Measurements from ENCODE around the gene DGKG. TPM values are rescaled to one million over a fixed set of nuclear protein-coding genes. Genes with fewer than 3 reads are reported as not detected.

DGKG gene
- polyA plus RNA-seq, 3 donors, result 0.47 to 0.95 (median 0.48) TPM

DNA sequence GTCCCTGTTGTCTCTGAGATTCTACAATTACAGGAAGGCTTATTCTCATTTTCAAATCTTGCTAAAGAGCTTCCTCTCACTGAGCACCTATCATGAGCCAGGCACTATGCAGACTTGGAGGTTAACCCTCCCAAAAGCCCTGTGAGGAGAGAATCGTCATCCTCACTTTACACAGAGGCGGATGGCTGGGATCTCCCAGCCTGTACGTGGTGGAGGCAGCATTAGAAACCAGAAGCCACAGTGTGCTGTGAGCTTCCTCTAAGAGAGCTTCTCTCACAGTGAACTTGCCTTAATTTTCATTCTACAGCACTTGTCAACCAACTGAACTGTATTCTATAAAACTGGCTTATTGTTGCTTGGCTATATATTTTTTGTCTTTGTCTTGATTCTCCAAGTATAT, 6.1 kb upstream of the DGKG start:
- DNase-seq, result no peak

DNA sequence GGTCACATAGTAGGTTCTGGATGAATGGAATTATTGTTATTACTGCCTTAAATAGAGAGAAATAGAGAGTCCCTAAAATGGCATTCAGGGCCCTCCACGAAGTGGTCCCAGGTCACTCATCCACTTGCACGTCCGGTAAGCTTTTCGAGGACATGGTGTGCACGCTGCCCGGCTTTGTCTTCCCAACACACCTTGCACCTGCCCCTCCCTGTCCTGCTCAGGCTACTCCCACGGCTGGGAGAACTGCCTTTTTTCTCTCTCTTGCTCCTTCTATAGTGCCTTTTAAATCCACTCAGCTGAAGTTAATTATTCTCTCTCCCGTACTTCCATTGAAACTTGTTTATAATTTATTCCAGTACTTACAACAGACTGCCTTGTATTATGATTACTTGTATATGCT, 5.6 kb upstream of the DGKG start:
- DNase-seq, result no peak

DNA sequence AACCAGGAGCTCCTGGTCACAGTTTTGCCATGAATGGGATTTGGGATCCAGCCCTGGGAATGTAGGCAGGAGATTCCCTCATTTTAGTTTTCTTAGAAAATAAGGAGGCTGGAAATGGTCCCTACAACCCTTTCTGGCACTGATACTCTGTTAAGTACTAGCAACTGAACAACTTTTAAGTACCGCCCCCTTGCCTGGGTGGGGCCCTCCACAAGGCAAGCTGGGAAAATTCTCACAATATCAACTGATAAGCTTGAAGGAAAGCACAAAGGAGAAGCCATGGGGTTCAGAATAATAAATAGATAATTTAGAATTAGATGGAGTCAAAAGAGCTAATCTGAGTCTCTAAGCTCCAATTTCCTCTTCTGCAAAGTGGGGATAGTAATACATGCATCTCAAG, 4.2 kb upstream of the DGKG start:
- DNase-seq, result no peak

DNA sequence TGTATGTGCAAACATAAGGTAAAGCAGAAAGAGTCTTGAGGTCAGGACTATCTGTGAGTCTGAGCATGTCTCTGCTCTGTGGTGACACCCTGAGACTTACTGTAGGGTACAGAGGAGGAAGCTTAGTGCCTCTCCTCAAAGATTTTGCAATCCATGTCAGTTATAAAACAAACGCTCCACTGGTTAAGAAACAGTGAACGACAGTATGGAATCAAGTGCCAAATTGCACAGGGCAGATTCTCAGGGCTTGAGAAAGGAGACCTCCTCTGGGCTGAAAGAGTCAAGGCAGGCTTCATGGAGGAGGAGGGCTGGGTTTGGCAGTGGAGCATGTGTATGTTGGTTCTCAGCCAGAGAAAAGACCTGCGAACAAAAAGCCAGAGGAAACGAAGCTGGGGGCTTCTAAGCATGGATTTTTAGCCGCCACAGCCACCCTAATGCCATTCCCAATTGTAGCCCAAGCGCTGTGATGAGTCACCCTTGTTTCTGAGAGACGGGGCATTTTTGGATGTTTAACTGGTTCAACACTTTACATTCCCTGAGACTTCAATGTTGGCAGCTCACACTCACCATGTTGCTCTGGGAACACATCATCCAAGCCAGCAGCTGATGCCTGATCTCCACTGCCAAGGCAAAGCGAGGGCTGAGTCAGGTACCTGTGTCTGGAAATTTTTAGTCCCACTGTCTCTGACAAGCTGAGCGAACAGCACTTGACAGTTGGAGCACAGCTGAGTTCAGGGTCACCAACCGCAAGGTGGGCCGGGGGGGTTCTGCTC, 3.4 kb upstream of the DGKG start:
- no peak for DNase-seq

DNA sequence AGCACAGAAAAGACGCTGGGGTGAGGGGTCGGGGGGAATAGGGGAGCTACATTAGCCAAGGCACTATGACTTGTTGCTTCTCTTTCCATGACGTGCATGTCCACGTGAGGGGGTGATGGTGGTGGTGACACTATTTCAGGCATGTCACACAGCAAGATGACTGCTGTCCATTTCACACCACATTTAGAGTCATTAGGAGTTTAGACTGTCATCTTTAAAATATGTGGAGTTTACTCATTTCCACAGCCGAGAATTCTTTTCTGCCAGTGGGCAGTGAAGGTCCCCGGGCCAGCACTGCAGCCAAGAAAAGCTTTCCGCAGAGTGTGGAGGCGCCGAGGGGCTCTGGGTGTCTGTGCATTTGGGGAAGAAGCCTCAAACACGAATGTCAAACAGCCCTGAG, 954 bp upstream of the DGKG start:
- no peak for DNase-seq

DNA sequence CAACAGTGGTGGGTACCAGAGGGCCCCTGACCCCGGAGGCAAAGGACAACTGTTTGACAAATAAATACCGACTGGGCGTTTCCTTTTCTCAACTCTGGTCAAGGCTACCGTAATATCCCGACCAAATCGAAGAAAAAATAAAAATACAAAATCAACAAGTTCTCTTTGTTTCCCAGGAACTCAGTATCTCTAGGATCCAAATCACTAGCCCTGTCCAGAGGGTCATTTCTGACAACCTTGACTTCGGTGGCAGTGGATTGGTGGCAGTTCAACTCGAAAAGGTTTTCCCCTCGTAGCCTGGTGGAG, 456 bp upstream of the DGKG start:
- no peak for DNase-seq

DNA sequence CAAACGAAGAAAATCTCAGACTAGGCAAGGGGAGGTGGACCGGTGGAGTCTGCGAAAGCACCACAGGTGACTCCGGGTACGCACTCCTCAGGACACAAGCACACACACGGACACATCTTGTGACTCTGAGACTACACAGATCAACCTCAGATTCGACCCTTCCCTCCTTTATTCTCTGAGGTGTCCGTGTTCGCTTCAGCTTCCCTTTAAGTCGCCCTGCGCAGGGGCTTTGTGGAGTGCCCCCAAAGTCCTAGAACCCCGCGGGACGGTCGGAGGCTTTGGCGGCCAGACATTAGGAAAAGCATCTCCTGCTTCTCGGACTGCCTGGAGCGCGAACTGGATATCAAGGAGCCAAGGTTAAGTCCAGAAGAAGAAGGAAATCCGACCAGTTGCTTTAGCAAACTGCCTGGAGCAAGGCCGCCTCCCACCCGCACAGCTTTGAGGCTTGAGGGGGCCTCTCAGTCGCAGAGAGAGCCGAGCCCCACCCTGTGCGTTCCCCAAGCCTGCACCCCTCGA, 730 bp downstream of the DGKG start:
- DNase-seq, result no peak

DNA sequence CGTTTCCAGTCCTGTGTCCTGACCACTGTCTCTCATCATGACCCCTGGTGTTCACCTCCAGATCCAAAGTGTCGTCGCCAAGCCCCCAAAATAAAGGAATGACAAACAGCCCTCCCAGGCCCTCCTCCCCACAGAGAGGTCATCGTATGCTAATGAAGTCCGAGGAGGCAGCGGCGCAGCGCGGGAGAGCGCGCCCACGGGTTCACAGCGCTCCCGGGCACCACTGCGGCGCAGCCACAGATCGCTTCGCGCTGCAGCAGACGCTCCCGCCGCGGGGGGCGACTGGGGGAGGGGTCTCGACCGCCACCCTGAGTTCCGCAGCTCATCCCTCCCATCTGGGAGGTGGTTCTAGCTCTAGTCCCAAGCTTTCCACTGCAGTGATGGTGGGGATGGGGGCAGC, 1.3 kb downstream of the DGKG start:
- no peak for DNase-seq

DNA sequence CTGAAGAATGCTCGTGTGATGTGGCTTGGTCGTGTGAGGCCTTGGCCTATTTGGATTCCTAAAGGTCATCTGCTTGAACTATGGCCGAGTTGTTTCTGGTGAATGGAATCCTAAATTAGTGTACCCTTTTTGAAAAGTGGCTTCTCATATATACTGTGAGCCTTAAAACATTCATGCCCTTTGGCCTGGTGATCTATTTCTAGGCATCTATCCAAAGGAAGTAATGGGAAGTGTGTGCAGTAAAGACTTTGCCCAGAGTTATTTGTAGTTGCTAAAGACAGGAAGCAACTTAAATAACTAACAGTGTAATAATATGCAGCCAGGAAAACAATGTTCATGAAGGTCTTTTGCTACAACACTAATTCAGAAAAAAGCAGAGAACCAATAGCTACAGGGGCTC, 3.0 kb downstream of the DGKG start:
- DNase-seq, result no peak

DNA sequence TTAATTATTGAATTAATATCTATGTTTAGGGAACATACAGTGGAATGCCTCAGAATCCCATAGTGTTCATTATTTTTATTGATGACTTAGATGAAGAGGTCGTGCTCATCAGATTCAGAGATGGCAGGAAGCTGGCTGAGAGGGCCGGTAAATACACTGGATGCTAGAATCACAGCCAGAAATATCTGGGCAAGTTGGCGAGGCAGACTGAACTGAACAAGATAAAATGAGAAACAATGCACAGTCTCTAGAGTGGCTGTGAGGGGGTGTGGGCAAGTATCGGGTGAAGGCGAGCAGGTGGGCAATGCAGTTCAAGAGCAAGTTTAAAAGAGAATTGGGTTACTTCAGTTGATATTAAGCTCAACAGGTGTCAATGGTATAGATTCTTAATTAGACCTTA, 5.9 kb downstream of the DGKG start:
- no peak for DNase-seq

DNA sequence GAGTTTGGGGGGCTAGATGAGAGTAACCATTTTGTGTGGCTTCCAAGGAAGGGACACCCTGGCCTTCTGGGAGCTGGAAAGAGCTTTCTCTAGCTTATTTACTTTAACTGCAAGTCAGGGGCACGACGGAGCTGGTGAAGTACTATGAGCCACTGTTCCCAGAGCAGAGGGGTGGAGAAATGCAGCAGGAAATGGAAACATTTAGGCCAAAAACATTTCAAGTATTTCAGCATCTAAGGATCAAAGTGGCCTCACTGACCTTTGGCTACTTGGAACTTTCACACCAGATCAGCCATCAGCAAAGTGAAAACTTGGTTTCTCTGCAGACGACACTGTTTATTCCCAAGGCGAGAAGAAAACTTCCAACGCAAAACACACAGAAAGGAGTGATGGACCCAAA, 7.9 kb downstream of the DGKG start:
- no peak for DNase-seq

DNA sequence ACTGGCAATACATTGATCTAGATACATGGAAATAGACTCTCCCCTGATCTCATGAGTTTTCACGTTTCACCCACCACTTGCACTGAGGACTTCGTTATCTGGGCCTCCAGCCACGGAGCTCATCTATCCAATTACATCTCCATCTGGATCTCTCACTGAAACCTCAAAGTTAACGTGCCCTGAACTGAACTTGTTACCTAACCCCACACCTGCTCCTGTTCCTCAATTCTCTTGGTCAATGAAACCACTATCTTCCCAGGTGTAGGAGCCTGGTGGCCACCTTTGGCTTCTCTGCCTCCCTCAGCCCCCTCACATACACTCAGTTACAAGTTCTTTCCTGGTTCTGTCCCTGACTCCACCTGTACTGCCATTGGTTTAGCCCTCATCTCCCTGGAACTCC, 9.7 kb downstream of the DGKG start:
- DNase-seq, result no peak

DNA sequence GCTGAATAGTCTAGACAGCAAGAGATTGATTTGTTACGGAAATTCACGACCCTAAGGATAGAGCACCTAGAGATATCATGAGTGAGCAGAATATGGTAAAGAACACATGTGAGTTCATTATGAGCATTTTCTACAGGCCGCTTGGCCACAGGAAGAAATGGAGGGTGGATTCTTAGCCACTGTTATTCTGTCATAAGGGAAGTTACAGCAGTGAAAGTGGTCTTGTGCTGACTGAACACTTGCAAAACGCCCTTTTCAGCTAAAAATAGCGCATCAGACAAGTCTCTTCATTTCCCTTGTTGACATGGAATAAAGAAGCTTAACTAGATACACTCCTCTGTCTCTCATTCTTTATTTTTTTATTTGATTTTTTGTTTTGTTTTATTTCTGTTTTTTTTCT, 19.8 kb downstream of the DGKG start:
- no peak for DNase-seq

DNA sequence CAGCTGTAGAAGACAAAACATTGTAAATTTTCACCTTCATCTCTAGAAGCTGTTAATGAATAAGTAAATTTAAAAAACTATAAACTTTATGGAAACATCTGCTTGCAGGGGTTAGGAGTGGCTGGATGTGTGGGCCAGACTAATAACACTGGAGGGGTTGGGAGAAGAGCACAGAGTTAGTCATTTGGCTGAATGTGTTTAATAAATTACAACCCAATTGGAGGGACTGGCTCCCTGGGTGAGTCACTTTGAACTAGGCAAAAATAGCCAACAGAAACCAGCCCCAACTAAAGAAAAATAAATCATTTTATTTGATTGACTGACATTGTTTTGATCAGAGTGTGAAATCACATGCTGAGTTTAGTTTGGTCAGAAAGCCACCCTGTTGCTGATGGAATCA, 21.8 kb downstream of the DGKG start:
- no peak for DNase-seq

DNA sequence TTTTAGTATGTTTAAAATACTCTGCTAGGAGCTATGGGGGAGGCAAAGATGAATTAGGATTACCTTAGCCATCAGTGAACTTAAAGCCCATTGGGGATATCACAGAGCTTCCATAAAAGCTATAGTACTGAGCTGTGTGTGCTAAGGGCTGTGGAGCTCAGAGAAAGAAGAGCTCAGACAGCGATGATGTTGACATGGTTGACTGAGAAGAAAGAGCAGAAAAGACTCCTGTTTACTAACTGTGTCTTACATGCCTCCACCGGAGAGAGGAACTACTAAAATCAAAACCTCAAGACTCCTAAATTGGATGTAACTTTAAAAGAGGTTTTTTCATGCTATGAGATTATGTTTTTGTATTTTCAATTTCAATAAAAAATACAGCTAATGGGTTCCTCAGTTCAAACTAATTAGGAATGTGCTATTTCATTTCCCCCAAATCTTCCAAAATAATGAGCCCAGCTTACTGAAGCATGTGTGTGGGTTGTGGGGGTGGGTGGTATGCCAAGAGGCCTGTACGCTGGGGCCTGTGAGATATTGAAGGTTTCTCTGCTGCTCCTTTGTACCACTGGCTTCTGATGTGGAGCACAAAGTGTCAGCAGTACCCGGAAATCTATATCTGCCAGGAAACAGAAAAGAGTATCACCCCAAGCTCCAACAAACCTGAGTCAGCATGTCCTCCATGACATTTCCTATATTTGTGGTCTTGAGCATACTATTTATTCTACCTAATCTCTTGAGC, 22.7 kb downstream of the DGKG start:
- no peak for DNase-seq

DNA sequence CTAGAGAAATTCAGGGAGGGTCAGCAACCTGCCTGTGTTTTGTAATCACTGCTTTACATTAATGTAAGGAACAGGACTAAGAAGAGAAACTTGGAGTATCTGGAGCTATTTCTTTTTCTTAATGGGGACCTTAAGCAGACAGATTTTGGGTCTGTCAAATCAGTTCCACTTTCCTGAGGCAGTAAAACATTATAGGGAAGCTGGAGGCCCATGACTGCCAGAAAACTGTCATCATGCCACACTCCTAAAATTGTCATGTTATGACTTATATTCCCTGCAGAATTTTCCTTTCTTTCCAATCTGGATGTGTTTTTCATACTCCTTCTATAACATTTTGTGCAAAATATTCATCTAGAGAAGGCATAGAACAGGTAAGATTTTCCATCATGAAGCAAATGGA, 28.8 kb downstream of the DGKG start:
- no peak for DNase-seq

DNA sequence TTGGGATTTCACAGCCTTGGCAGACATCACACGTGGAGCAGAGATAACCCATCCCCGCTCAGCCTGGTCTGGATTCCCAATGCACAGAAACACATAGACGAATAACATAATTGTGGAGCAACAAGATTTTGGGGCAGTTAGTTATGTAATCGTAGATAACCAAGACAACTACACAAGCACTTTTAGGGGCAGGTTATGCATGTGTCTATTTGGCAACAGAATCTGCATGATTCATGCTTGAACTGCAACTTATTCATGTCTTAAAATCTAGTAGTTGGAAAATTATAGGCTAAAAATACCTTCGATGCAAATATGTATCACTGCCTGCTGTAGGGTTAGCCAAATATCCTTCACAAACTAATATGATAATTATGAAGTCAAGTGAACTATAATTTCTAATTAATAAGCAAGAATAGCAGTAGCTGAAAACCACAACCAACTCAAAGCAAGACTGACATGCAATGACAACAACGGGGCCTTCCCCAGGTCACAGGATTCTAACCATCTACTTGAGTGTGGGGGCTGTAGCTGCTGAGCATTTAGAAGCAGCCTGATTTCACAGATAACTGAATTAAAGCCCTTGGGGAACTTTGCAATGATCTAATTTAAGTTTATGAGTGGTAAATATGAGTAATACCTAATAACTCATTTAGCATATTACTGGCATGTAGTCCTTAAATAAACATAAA, 31.1 kb downstream of the DGKG start:
- no peak for DNase-seq

DNA sequence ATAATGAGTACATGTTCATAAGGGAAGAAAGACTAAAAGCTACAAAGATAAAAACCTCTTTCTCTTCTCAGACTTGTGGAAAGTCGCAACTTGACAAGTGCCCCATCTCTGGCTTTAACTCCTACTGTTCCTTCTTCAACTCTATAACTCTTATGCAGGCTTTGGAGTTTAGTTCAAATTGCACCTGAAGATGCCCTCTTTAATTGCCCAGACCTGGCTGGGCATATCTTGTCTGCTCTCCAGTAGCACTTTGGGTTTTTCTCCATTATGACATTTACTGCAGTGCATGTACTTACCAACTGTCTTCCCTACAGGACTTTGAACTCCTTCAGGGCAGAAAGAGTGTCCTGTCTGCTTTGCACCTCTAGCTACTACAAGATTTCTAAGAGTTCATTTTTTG, 32.4 kb downstream of the DGKG start:
- no peak for DNase-seq

DNA sequence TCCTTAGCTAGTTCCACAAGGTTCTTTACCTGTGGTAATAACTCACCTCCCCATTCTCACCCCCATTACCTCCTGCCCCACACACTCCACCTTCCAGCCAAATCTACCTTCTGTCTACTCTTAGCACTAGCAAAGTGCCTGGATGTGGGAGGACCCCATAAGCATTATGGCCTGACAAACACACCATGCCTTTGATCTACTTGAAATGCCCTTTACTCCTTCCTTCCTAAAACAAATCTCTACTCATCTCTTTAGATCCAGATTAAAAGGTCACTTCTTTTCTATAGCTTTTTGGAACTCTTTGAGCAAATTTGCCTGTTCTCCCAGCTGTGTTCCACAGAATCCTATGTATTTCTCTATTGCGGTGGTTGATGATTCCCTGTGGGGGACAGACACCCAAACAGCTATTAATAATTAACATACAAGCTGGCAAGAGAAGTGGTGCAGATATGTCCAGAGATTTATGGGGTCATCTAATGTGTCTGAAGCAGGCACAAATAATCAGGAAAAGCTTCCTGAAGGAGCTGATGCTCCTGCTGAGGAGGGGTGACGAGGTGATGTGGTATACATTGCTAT, 34.0 kb downstream of the DGKG start:
- no peak for DNase-seq

DNA sequence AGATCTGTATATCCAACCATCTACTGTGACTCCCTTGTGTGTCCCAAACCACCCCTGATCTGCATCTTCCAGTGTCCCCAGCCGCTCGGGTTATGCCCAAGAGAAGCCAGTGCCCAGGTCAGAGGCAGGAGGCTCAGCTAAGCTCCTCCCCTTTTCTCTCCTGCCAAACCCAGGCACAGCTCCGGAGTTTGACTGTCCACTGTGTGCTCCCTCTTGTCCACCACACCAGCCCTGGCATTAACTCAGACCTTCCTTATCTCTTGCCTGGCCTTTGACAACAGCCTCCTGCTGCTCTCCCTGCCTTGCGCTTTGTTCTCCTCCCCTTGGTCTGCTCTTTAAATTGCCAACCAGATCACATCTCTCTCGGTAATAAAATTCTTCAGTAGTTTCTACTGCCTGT, 39.3 kb downstream of the DGKG start:
- DNase-seq, result no peak

DNA sequence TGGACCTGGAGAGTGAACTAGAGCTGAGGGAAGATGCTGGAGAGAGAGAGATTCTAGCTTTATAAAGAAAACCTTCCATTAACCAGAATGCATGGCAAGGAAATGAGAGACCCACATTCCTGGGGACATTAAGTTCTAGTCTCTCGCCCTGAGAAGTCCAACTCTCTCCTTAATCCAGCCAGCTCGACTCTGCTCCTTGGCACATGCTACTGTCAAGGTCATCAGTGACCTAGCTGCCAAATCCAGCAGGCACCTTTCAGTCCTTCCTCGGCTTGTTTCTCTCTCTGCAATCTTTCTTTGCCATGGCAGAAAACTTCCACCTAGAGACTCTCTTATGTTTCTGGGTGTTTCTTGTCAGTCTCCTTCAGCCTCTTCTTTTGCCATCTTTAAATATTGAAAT, 40.3 kb downstream of the DGKG start:
- no peak for DNase-seq

DNA sequence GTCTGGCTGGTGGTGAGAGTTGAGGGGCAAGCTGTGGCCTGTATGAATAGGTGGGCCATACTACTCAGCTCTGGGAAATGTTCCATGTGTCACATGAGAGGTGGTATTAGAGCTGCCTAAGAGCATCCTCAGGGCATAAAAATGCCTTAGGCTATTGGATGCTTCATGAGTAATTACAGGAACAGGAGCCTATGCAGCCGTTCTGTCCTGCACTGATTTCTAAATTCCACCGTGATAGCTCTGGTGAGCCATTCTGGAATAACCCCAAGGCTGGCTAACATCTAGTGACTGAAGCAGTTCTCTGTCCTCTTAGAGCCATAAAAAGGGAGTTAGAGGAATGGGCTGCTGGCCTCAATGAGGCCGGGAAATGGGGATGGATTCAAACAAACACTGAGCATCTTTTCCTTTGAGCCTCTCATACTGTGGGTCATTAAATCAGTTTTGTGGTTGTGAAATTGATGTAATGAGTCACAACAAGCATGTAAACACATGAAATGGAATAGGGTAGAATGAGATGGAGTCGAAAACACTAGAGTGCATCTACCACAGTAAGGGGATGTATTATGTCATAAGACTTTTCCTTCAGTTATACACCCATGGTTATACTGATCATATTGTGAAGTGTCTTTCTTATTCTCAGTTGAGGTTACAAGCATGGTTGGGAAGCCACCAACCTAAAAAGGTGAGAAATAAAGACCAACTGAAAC, 41.0 kb downstream of the DGKG start:
- DNase-seq, result no peak

Data from renal pelvis (tissue), 4 donors.